ENCODE measurements around the gene ZNF277.
A peak's percentile ranks its signal among the peaks of the same experiment; 100 is the strongest.

Gene ZNF277

DNA sequence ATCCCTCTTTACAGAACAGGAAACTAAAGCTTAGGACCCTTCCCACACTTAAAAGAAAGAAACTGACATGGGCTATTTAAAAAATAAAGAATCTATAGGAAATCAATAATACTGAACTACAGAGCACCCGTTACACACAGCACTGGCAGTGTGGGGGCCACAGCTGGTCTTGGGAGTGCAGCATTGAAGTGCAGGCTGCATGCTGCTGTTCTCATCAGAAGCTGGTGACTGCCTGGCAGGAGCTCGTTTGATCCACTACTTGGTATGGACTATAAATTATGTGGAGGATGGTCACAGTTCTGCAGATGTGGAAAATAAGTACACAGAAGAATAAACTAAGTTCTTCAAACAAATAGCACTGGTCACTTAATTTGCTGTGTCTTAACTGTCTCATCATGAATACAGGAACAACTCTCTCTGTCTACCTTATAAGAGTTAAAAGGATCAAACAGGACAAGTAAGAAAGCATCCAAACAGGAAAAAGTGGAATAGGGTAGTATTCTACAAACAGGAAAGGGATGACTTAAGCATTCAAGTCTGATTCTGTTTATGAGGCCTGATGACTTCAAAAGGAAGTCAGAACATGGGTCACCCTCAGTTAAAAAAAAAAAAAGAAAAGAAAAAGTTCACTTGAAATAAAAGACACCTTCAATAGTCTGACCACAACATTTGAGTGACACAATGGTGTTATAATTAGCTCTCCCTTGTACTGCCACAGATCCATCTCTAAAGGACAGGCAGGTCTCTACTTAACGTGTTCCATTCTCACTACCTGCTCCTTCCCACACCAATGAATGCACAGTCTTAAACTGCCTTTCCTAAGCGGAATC lies 21.3 kb upstream of the ZNF277 start:
- no peak for DNase-seq

DNA sequence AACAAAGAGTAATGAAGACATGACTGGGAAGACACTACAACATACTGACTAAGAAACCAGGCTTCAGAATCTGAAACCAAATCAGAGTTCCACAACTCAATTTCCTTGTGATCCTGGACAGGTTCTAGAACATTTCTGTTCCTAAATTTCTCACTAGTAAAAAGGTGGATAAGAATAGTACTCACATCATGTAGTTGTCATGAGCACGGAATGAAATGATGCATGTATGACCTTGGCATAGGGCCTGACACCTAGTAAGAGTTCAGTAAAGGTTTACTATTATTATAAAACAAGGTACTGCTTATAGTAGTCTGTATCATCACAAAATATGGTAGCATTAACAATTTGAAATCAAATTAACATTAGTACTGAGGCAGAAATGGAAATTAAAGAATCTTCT lies 20.2 kb upstream of the ZNF277 start:
- no peak for DNase-seq

- no peak for DNase-seq
Measured at GRCh38 chr7:112188257-112188656, 18.2 kb upstream of the ZNF277 start.

DNA sequence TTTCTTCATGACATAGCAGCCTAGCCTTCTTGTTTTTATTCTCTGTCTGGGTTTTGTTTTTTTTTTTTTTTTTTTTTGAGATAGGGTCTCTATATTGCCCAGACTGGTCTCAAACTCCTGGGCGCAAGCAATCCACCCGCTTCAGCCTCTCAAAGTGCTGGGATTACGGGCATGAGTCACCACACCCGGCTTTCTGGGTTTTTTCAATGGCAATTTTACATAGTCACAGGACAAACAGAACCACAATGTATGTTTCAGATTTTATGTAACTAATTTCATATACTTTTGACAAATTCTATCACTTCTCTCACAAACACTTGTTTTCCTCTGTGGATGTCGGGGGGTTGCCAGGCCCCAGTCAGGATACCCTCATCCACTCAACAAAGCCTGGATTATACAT lies 16.8 kb upstream of the ZNF277 start:
- no peak for DNase-seq

- DNase-seq, result no peak
Measured at GRCh38 chr7:112190120-112190519, 16.4 kb upstream of the ZNF277 start.

DNA sequence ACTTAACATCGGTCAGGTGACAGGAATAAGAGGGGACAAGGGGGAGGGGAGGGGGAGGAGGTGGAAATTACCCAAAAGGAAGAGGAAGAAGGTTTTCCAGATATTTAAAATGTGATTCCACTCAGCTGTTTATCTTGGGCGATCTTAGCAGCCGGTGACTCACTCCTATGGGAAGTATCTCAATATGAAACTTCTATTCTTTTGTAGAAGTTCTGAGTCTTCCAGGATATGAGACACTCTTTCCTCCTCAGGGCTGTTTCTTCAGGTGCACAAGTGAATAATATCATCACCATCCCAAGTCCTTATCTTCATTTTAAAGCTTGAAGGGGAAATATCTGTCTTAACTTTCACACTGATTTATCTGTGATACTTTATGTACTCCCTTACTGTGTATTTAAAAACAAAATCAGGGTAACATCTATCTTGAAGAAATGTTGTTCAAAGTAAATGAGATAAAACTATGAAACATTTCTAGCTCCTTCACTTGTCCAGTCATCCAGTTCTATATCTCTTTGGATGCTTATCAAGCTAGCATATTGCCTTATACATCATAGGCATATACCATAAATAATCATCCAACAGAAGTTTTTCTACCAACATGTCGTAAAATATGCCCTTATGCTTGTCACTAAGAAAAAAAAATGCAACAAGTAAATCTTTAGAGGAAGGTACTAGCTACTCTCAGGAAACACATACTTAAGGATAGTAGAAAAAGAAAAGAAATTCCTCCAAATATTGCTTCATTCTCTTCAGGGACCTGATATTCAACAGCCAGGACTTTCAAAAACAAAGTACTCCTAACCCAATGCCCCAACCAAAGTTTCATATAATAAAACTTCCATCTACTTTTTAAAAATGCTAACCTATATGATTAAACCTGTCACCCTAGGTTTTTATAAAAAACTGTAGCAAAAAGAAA lies 14.0 kb upstream of the ZNF277 start:
- no peak for DNase-seq

- DNase-seq, result no peak
Measured at GRCh38 chr7:112193915-112194502, 12.5 kb upstream of the ZNF277 start.

DNA sequence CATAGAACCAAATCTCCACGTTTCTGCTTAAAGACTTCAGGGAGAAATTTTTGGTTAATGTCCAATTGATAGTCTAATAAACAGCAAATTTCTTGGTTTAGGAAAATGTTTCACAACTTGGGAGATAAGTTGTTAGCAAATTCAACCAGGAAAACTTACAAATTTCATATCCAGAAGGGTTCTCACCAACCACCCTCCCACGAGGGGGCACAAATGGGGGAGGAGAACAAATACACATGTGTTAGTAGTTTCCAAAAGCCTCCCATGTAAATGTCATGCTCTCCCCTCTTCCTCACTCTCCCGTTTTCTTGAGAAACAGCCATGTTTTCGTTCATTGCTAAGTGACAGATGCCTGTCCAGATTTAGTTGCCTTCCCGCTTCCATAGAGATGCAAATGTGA lies 10.8 kb upstream of the ZNF277 start:
- DNase-seq, result no peak

DNA sequence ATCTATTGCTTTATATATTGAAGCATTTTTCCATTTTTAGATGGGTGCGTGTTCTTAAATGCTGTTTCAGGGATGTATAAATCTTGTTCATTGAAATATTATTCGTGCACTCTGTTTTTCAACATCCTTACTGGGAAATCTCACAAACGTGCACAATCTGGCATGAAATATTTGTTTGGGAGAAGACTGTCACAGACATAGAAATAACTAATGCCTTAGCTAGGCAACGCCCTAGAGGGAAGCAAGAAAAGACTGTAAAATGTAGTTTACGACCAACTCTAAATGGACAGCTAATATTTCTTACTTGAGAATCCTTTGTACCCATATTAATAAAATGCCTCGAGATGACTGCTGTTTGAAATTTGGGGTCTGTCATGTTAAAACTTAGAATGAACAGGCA lies 9.2 kb upstream of the ZNF277 start:
- no peak for DNase-seq

GRCh38 chr7:112199035-112199655 lies 7.3 kb upstream of the ZNF277 start:
- no peak for DNase-seq

- no peak for DNase-seq
Measured at GRCh38 chr7:112199672-112200071, 6.8 kb upstream of the ZNF277 start.

DNA sequence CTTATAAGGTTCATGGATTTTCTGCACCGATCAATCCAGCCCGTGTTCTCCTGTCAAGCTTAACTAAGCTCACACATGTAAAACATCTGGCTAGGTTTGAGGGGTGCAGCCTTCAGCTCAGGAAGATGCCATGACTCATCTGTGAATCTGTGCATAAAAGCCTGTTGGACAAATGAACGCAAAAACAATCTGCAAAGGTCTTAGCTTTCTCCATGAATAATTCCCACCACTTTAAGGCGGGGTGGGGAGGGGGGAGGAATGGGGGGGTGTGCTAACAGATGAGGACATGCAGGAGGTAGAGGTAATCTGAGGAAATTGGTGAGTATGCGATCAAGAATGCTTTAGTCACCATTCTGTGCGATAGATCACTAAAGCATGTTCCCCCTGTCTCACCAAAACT lies 5.1 kb upstream of the ZNF277 start:
- DNase-seq, result no peak

GRCh38 chr7:112201839-112202238 lies 4.7 kb upstream of the ZNF277 start:
- DNase-seq, result no peak

GRCh38 chr7:112202816-112203215 lies 3.7 kb upstream of the ZNF277 start:
- DNase-seq, result peak in 1 of 2 experiments; percentile 20

- DNase-seq, result no peak
Measured at GRCh38 chr7:112203365-112203739, 3.1 kb upstream of the ZNF277 start.

DNA sequence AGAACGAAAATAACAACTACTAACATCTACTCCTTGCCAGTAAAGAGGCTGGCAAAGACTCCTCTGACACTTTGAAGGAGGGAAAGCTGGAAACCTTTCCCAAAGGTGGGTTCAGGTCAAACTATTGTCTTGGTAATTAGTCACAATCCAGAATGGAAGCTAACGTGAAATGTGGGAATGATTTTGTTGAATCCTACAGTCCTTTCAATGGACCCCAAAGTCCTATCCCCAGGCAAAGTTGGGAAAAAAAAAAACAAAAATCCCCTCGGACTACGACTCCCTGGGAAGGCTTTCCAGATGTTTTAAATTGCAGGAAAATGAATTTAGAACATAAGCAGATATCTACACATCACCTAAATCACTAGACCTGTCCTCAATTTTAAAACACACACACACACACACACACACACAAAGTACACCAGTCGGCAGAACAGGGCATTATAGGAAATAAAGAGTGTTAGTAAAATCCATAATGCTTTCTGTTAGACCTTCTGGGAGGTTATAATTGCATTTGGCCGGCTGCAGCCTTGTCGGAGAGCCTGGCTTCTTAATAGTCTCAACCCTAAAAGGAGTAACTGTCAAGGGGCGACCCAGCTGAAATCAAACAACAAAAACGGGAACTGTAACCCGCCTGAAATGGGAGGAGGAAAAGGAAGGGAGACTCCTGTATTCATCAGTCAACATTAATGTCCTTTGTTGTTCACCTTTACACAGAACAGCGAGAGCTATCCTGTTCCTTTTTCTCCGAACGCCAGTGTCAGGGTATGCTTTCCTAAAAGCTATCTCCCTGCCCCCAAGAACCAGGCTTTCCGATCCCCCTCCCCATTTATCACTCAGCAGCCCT lies 1.8 kb upstream of the ZNF277 start:
- DNase-seq, result no peak

DNA sequence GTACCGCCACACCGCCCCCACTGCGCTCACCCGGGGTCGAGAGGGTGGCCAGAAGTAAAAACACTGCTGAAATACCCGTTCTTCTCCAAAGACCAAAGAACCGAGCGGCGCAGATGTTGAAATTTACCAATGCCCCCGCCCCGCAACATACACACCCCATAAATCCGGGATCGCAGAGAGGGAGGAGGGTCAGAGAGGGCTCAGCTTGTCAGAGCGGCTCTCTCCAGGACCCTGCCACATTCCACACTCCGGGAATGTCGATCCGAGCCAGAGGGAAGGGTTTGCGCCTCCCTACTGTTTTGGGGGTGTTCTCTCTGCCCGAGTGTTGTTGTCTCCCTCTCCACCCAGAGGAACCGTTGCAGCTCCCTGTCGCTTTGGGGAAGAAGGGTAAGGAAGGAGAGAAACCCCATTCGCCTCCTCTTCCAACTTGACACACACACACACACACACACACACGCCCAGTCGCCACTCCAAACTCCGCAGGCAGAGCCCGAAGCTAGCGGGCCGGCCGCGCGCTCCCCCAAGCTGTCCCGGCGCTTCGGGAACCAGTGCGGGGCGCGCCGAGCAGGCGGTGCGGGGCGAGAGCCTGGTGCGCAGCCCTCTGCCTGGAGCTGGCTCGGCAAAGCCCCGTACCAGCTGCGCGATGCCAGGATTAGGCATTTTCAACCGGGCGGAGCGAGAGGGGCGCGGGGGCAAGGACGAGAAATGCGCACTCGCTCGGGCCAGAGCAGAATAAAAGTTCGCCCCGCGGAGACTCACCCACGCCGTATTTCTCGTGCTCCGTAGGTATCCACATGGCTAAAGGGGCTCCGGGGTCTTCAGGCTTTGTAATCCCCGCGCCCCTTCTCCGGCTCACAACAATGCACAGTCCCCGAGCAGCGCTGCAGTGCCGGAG lies 905 bp upstream of the ZNF277 start:
- DNase-seq, result peak in 1 of 2 experiments; percentile 59

DNA sequence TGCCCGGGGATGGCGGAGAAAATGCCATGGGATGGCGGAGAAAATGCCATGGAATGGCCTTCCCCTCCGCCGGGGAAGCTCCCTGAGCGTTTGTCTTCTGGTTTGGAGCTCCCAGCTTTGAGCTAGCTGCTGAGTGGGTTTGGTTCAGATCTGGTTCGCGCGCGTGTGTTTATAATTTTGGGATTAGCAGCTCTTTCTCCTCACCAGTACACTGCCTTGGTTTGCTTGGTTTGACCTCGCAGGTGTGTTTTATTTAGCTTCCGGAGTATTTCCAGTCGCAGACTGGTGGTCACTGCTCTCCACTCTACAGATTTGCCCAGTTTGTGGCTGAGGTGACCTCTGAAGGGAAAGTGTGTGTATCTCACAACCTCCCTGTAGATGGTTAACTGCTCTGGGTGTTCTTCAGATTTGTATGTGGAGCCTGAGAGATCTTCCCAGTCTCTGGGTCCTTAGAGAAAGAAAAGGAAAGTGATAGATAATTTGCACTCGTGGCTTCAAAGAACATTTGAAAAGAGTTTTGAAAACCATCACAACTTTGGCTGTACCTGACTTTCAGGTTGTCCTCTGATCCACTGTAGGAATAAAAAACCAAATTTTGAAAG lies 597 bp downstream of the ZNF277 start:
- peak in 1 of 2 experiments; percentile 44 for DNase-seq

- no peak for DNase-seq
Measured at GRCh38 chr7:112207765-112208164, 1.3 kb downstream of the ZNF277 start.

- DNase-seq, result no peak
Measured at GRCh38 chr7:112211348-112211907, 4.9 kb downstream of the ZNF277 start.

Data from SHP77 (cell line).